Mononuclear cell (primary cell): ENCODE data around the gene CEP89. TPM values are rescaled to one million over a fixed set of nuclear protein-coding genes. Genes with fewer than 3 reads are reported as not detected.

Experiments used
- H3K27me3 ChIP-seq: 2 replicates; pipeline ENCODE4 v1.6.0; 2011; ENCODE audit warnings: low read length, control low read depth; ENCODE audit not compliant: insufficient read depth
- H3K4me1 ChIP-seq: 2 replicates; pipeline ENCODE4 v1.5.1; 2011; ENCODE audit warnings: mild to moderate bottlenecking, low read length, control low read depth; ENCODE audit not compliant: insufficient read depth
- H3K4me3 ChIP-seq: 2 replicates; pipeline ENCODE4 v1.5.1; 2011; ENCODE audit warnings: mild to moderate bottlenecking, low read length, moderate library complexity
- H3K9me3 ChIP-seq: 2 replicates; pipeline ENCODE4 v1.5.1; 2011; ENCODE audit warnings: low read depth, mild to moderate bottlenecking, control low read depth, low read length
- total RNA-seq: library from RNA; depleted of rRNA; stranded (reverse); fragments of >200 nt; gene quantifications from one replicate; pipeline ENCODE4 v1.2.3, GENCODE V29; 2012

The CEP89 gene
- total RNA-seq, 1 donor: 2.2 TPM

DNA sequence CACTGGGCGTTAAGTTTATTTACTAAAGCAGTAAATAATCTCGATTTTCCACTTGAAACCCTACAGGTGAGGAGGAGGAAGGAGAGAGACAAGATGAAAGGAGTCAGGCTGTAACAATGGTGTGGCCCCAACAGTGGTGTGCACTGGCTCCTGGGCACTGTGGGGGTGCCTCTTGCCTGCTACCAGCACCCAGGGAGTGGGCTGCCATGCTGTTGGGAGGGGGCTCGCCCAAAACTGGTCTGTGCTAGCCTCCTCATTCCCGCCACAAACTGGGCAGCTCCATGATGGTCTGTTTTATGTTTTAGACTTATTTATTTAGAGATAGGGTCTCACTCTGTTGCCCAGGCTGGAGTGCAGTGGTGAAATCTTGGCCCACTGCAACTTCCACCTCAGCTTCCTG is 52.4 kb downstream of the CEP89 start:
- no peaks in the 10 kb centered on the region for H3K27me3 ChIP-seq
- no peak overlapping the region for H3K4me3 ChIP-seq
- no peaks in the 10 kb centered on the region for H3K4me1 ChIP-seq
- H3K9me3 ChIP-seq: no peaks in the 10 kb centered on the region

DNA sequence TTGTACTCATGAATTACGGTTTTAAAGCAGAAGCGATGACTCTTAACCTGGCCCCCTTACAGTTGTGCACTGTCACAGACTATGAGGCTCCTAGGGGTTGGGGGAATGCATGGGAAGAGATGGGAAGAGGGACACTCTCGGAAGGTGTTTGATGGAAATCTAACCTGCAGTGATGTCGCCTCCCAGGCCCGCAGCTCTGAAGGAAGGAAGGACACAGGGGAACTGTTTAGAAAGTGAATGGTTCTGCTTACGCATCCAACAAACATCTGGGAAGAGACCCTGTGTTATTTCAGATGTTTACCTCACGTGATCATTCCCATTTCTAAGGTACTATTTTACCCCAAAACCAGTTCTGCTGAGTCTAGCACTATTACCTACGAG is 54.2 kb downstream of the CEP89 start:
- Histone ChIP-seq H3K27me3 (no peaks in the 10 kb centered on the region), H3K4me3 (no peak overlapping the region)

DNA sequence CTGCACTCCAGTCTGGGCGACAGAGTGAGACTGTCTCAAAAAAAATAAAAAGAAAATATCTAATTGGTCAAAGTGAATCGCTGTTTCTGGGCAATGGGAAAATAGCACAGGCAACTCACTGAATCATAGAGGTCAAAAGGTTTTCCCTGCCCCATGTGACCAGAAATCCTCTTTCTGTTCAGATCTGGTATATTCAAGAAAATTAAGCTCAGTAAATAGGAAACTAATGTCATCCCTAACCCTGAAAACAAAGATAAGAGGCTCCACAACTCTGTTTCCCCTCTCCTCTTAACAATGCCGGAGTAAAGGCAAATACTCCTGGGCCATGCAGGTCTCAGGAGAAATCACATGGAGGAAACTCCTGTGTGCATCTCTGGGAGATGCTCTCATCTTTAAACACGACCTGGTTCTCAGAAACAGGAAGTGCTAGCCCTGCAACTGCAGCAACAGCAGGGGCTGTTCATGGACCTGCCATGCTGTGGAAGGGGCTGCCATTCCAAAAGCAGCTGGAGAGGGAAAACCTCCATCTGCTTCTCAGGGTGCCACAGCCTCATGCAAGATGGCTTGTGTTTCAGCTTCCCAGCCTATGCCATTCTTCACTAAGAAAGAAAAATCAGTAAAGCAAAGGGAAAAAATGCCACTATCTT is 54.7 kb downstream of the CEP89 start:
- Histone ChIP-seq H3K4me1 (no peaks in the 10 kb centered on the region), H3K4me3 (no peak overlapping the region), H3K9me3 (no peaks in the 10 kb centered on the region), H3K27me3 (no peaks in the 10 kb centered on the region)

More for the DNA sequence above, 54.2 kb downstream of the CEP89 start:
- Histone ChIP-seq H3K4me1 (no peaks in the 10 kb centered on the region), H3K9me3 (no peaks in the 10 kb centered on the region)

DNA sequence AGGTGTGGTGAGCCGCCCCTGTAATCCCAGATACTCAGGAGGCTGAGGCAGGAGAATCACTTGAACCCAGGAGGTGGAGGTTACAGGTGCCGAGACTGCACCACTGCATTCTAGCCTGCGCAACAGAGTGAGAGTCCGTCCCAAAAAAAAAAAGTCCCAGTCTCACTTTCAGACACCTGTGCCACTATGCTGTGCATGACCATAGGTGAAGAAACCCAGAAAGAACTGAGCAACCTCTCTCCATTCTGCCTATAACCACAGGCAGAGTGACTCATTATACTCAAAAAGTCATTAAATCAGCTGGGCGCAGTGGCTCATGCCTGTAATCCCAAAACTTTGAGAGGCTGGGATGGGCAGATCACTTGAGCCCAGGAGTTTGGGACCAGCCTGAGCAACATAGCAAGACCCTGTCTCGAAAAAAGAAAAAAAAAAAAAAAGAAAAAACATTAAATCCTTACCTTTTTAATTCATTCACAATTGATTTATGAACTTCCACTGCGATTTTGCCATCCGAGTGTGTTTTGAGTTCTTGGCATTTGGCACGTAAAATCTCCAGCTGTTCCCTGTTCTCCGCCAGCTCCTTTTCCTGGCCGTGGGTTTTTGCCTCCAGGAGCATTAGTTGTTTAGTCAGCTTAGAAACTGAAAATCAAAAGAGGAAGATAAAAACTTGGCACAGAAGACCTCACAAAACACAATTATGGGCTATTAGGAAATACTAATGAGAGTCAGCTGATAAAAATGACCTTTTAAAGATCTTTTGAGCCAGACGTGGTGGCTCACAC is 56.7 kb downstream of the CEP89 start:
- H3K4me3 ChIP-seq: no peak overlapping the region
- no peaks in the 10 kb centered on the region for H3K9me3 ChIP-seq
- H3K27me3 ChIP-seq: no peaks in the 10 kb centered on the region
- H3K4me1 ChIP-seq: no peaks in the 10 kb centered on the region

DNA sequence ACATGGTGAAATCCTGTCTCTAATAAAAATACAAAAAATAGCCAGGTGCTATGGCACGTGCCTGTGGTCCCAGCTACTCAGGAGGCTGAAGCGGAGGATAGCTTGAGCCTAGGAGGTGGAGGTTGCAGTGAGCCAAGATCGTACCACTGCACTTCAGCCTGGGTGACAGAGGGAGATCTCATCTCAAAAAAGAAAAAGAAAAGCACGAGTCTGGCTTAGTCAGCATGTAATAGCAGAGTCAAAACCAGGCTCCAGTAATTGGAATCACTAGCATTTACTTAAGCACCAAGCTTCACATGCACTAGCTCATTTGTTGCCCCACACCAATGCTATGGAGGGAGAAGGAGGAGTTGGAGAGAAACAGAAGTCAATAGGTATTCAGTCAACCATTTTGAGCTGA is 60.3 kb downstream of the CEP89 start:
- Histone ChIP-seq H3K9me3 (no peaks in the 10 kb centered on the region), H3K27me3 (no peaks in the 10 kb centered on the region), H3K4me1 (no peaks in the 10 kb centered on the region), H3K4me3 (no peak overlapping the region)

DNA sequence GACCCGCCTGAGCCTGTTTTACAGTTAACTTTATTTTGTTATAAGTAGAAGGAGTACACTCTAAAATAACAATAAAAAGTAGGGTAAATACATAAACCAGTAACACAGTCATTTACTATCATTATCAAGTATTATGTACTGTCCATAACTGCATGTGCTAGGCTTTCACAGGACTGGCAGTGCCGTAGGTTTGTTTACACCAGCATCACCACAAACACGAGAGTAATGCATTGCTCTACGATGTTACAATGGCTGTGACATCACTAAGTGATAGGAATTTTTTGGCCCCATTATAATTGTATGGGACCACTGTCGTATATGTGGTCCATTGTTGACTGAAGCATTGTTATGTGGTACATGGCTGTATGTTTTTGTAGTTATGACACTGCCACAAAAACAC is 60.9 kb downstream of the CEP89 start:
- Histone ChIP-seq H3K9me3 (peaks cover 1% of the 10 kb centered on the region), H3K4me1 (no peaks in the 10 kb centered on the region), H3K4me3 (no peak overlapping the region), H3K27me3 (no peaks in the 10 kb centered on the region)

DNA sequence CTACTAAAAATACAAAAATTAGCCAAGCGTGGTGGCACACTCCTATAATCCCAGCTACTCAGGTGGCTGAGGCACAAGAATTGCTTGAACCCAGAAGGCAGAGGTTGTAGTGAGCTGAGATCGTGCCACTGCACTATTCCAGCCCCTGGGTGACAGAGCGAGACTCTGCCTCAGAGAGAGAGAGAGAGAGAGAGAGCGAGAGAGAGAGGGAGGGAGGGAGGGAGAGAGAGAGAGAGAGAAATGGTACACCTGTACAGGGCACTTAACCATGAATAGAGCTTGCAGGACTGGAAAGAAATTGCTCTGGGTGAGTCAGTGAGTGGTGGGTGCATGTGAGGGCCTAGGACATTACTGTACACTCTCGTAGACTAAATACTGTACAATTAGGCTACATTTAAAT is 61.7 kb downstream of the CEP89 start:
- H3K4me1 ChIP-seq: no peaks in the 10 kb centered on the region
- peaks cover 5% of the 10 kb centered on the region for H3K9me3 ChIP-seq
- no peaks in the 10 kb centered on the region for H3K27me3 ChIP-seq

DNA sequence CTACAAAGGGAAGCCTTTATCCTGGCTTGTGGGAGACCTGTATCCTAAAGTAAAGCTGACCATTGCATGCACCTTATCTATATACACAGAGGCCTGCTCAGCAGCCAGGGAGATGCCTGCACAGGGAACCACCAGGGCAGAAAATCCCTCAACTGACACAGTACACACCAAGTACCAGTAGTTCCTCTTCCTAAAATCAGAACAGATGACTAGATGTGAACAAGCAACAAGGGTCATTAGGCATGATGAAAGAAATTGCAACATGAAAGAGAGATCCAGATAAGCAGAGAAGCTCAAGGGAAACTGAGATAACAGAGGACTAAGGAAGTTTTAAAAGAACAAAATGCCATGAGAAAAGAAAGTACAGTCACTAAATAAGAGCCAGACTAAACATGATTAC is 62.5 kb downstream of the CEP89 start:
- Histone ChIP-seq H3K4me3 (no peak overlapping the region), H3K9me3 (peaks cover 5% of the 10 kb centered on the region), H3K27me3 (no peaks in the 10 kb centered on the region), H3K4me1 (no peaks in the 10 kb centered on the region)

More for the DNA sequence above, 61.7 kb downstream of the CEP89 start:
- H3K4me3 ChIP-seq: no peak overlapping the region

DNA sequence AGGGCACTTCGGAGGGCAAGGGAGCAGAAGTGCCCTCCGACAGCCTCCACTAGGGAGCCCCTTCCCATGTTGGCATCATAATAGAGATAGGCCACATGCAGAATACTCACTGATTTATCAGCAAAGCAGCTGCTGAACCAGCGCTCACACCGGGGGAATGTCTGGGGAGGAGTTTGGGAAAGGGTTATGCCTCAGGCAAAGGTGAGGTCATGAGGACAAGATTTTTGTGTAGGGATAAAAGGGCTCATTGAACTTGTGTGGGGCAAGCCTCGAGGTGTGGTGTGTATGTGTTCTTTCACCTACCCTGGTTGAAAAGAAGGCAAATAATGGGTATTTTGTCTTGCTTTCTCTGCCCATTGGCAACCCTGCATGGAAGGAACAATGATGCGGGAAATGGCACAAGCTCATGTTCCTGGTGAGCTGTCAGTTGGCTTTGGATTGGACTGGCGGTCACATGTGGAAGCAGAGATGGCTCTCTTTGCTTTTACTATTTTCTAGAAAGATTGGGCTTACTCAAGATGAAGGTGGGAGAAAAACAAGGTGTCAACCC is 63.0 kb downstream of the CEP89 start:
- Histone ChIP-seq H3K9me3 (peaks cover 5% of the 10 kb centered on the region), H3K4me1 (no peaks in the 10 kb centered on the region), H3K4me3 (no peak overlapping the region), H3K27me3 (no peaks in the 10 kb centered on the region)

DNA sequence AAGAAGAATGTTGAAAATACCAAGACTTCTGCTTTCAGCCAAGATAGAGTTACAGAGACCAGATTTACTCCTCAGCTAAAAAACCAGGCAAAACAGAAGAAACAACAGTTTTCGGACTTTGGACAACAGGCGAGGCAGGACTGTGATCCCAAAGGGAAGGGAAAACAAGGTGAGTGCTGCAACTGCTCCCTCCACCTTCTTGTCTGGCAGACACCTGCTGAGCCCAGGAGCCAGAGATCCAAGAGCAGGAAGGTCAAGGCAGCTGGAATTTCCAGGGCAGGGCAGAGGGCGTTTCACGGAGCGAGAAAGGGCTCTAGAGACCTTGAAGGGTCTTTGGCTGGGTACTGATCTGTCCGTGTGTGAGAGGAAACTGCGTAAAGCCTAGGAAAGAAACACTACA is 69.3 kb downstream of the CEP89 start:
- Histone ChIP-seq H3K4me3 (no peak overlapping the region), H3K27me3 (no peaks in the 10 kb centered on the region), H3K4me1 (no peaks in the 10 kb centered on the region), H3K9me3 (peaks cover 5% of the 10 kb centered on the region)

DNA sequence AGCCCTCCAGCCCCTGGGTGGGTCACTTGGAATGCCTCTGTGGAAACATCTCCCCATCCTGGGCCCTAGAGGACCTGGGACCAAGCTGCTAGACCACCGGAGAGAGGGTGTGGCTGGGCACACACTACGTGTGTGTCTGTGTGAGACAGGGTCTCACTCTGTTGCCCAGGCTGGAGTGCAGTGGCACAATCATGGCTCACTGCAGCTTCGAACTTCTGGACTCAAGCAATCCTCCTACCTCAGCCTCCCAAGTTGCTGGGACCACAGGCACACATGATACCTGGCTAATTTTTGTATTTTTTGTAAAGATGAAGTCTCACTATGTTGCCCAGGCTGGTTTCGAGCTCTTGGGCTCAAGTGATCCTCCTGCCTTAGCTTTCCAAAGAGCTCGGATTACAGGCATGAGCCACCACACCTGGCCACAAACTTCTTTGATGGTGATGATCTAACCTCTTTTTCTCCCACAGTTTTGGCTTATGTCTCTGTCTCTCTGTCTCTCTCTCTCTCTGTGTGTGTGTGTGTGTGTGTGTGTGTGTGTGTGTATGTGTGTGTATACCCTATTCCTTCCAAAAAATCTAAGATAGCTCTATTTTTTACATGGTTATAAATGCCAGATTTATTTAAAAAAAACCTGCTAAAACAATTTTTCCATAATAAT is 70.1 kb downstream of the CEP89 start:
- Histone ChIP-seq H3K4me3 (no peak overlapping the region), H3K9me3 (peaks cover 5% of the 10 kb centered on the region), H3K4me1 (no peaks in the 10 kb centered on the region), H3K27me3 (no peaks in the 10 kb centered on the region)

DNA sequence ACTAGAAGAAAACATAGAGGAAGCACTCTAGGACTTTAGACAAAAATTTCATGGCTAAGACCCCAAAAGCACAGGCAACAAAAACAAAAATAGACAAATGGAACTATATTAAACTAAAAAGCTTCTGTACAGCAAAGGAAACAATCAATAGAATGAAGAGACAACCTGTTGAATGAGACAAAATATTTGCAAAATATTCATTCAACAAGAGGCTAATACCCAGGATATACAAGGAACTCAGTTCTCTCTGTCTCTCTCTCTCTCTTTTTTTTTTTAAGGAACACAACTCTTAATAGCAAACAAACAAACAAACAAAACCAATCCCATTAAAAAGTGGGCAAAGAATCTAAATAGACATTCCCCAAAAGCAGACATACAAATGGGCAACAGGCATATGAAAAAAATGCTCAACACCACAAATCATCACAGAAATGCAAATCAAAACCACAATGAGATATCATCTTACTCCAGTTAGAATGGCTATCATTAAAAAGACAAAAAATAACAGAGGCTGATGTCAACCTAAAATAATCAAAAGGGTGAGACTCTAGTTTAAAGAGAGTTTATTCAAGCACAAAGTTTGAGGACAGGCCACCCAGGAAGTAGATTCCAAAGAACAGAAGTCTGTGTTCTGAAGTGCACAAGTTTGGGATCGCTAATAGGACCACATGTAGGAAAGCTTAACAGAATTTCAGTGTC is 75.1 kb downstream of the CEP89 start:
- Histone ChIP-seq H3K27me3 (no peaks in the 10 kb centered on the region), H3K4me3 (no peak overlapping the region), H3K9me3 (peaks cover 20% of the 10 kb centered on the region), H3K4me1 (no peaks in the 10 kb centered on the region)

DNA sequence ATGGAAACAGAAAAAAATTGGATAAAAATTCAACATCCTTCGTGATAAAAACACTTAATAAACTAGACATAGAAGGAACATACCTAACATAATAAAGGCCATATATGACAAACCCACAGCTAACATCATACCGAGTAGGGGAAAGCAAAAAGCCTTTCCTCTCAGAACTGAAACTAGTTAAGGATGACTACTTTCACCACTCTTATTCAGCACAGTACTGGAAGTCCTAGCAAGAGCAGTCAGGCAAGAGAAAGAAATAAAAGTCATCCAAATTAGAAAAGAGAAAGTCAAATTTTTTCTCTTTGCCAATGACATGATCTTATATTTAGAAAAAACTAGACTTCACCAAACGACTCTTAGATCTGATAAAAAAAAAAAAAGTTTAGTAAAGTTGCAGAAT is 76.4 kb downstream of the CEP89 start:
- Histone ChIP-seq H3K9me3 (peaks cover 20% of the 10 kb centered on the region), H3K27me3 (no peaks in the 10 kb centered on the region), H3K4me3 (no peak overlapping the region), H3K4me1 (no peaks in the 10 kb centered on the region)

DNA sequence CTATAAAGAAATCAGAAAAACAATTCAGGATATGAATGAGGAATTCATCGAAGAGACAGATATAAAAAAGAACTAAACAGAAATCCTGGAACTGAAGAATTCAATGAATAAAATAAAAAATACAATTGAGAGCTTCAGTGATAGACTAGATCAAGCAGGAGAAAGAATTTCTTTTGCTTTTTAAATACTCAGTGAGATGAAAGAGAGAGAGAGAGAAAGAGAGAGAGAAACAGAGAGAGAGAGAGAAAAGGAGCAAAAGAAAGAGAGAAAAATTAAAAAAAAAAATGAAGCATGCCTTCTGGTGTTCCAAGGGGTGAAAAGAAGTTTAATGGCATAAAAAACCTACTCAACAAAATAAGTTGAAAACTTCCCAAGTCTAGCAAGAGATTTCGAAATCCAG is 80.1 kb downstream of the CEP89 start:
- H3K9me3 ChIP-seq: peaks cover 20% of the 10 kb centered on the region
- no peaks in the 10 kb centered on the region for H3K4me1 ChIP-seq
- no peak overlapping the region for H3K4me3 ChIP-seq
- no peaks in the 10 kb centered on the region for H3K27me3 ChIP-seq

DNA sequence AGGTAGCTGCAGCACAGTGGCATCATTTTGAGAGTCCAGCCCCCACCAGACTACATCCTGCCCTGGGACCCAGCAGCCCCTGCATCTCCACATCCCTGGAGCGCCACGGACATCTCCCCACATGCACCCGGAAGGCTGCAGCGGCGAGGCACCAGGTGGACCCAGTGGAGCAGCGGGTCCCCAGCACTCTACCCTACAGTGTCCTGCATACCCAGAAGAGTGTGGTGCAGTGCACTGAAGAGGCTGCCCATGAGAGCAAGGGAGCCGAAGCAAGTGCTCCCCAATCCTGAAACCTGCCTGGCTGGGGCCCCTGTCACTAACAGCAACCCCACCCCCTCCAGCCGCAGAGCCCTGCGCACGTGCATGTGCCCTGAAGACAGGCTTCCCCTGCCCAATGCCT is 80.9 kb downstream of the CEP89 start:
- H3K27me3 ChIP-seq: no peaks in the 10 kb centered on the region
- no peaks in the 10 kb centered on the region for H3K4me1 ChIP-seq

More for the DNA sequence above, 80.9 kb downstream of the CEP89 start:
- Histone ChIP-seq H3K9me3 (peaks cover 20% of the 10 kb centered on the region), H3K4me3 (no peak overlapping the region)
